ENCODE measurements around the gene DHRS12. TPM values are rescaled to one million over a fixed set of nuclear protein-coding genes. Genes with fewer than 3 reads are reported as not detected.

The DHRS12 gene
- total RNA-seq, 1 experiment from 2014 or later = 10.2 TPM

DNA sequence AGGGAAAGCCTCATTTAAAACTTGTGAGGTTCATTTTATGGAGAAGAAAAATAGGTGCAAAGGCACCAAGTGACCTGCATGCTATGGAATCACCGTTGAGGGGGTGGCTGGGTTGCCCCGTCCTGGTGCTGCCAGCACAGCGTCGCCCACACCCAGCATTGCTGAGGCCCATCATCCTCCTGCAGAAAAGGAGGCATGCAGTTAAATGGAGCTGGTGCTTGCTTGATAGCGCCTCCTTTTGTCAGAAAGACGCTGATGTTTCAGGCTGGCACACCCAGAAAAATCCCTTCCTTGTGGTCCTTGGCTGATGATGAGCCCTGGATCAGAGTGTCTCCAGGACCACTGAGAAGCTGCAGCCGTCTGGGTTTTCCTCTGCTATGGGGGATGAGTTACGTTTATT, 36.9 kb downstream of the DHRS12 start:
- Mint-ChIP-seq H3K4me1 (peaks cover 23% of the 10 kb centered on the region), H3K36me3 (peaks cover 7% of the 10 kb centered on the region; the same call in 1 of the 2 replicates), H3K4me3 (no peak overlapping the region), H3K27me3 (ENCODE audit: low read depth) (no peaks in the 10 kb centered on the region), H3K9me3 (no peaks in the 10 kb centered on the region), H3K27ac (no peak overlapping the region; the same call in 1 of the 2 replicates)
- no peak for TF ChIP-seq TEAD4 (CRISPR knock-in tag; IDR thresholded peaks at IDR 0.05)
- peak; percentile 98 for TF ChIP-seq ZNF121 (CRISPR knock-in tag; IDR thresholded peaks at IDR 0.05)
- TF ChIP-seq NR3C1 (CRISPR knock-in tag; conservative IDR thresholded peaks at IDR 0.05; ENCODE audit: low read depth) = no peak
- TF ChIP-seq IRF2 (CRISPR knock-in tag; IDR thresholded peaks at IDR 0.05; ENCODE audit: borderline replicate concordance, low read depth) = no peak
- TF ChIP-seq, protein P1, sequence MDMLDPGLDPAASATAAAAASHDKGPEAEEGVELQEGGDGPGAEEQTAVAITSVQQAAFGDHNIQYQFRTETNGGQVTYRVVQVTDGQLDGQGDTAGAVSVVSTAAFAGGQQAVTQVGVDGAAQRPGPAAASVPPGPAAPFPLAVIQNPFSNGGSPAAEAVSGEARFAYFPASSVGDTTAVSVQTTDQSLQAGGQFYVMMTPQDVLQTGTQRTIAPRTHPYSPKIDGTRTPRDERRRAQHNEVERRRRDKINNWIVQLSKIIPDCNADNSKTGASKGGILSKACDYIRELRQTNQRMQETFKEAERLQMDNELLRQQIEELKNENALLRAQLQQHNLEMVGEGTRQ (CRISPR knock-in tag; IDR thresholded peaks at IDR 0.05) = no peak
- ATAC-seq (peak; percentile 38), DNase-seq (ENCODE audit: low spot score) (no peak)
- ChIA-PET CTCF (interaction anchor here (0.6 to 7.3 kb wide), 19 partner anchors 9 to 641 kb away, joined by 3 to 65 read pairs (median 4); partner anchors contain the start of gene INTS6), POLR2A (interaction anchor here (2.3 kb wide), 1 partner anchor 314 kb away, joined by 7 read pairs; the partner anchor contains the start of gene INTS6)

DNA sequence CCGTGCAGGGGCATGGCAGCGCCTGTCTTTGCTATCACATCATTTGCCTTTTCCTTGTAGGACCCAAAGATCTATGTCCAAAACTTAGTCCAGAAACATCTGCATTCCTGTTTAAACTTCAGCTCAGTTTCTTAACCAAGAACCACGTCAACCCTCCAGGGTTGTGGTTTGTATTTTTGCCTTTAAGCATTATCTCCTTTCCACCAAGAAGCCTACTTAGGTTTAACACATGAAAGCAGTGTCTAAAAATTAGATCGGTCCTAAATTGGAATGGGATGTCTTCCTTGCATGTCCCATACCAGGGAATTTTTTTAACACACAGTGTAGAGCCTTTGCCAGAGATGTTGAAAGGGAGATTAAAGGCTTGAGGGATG, 38.8 kb downstream of the DHRS12 start:
- ATAC-seq (no peak), DNase-seq (ENCODE audit: low spot score) (no peak)
- H3K4me3 Mint-ChIP-seq = no peak overlapping the region
- H3K27me3 Mint-ChIP-seq (ENCODE audit: low read depth) = no peaks in the 10 kb centered on the region
- peaks cover 12% of the 10 kb centered on the region; the same call in 1 of the 2 replicates for H3K36me3 Mint-ChIP-seq
- peaks cover 14% of the 10 kb centered on the region for H3K4me1 Mint-ChIP-seq
- H3K27ac Mint-ChIP-seq = peak overlapping the region; percentile 7; the same call in 1 of the 2 replicates
- TF ChIP-seq EMX1 (CRISPR knock-in tag; IDR thresholded peaks at IDR 0.05) (no peak), ELF4 (CRISPR knock-in tag; IDR thresholded peaks at IDR 0.05; ENCODE audit: low read depth) (no peak), ZNF263 (CRISPR knock-in tag; IDR thresholded peaks at IDR 0.05; ENCODE audit: low read depth) (no peak), NR2C2 (CRISPR knock-in tag; IDR thresholded peaks at IDR 0.05) (no peak), CREM (CRISPR knock-in tag; IDR thresholded peaks at IDR 0.05) (no peak), ZNF138 (CRISPR knock-in tag; conservative IDR thresholded peaks at IDR 0.05) (no peak), MXD4 (CRISPR knock-in tag; IDR thresholded peaks at IDR 0.05; ENCODE audit: borderline replicate concordance) (no peak), RELA (CRISPR knock-in tag; IDR thresholded peaks at IDR 0.05; ENCODE audit: borderline replicate concordance) (no peak), TEAD4 (CRISPR knock-in tag; IDR thresholded peaks at IDR 0.05) (no peak)
- TF ChIP-seq, protein P2, sequence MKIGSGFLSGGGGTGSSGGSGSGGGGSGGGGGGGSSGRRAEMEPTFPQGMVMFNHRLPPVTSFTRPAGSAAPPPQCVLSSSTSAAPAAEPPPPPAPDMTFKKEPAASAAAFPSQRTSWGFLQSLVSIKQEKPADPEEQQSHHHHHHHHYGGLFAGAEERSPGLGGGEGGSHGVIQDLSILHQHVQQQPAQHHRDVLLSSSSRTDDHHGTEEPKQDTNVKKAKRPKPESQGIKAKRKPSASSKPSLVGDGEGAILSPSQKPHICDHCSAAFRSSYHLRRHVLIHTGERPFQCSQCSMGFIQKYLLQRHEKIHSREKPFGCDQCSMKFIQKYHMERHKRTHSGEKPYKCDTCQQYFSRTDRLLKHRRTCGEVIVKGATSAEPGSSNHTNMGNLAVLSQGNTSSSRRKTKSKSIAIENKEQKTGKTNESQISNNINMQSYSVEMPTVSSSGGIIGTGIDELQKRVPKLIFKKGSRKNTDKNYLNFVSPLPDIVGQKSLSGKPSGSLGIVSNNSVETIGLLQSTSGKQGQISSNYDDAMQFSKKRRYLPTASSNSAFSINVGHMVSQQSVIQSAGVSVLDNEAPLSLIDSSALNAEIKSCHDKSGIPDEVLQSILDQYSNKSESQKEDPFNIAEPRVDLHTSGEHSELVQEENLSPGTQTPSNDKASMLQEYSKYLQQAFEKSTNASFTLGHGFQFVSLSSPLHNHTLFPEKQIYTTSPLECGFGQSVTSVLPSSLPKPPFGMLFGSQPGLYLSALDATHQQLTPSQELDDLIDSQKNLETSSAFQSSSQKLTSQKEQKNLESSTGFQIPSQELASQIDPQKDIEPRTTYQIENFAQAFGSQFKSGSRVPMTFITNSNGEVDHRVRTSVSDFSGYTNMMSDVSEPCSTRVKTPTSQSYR (CRISPR knock-in tag; IDR thresholded peaks at IDR 0.05) = no peak
- TF ChIP-seq, protein P3, sequence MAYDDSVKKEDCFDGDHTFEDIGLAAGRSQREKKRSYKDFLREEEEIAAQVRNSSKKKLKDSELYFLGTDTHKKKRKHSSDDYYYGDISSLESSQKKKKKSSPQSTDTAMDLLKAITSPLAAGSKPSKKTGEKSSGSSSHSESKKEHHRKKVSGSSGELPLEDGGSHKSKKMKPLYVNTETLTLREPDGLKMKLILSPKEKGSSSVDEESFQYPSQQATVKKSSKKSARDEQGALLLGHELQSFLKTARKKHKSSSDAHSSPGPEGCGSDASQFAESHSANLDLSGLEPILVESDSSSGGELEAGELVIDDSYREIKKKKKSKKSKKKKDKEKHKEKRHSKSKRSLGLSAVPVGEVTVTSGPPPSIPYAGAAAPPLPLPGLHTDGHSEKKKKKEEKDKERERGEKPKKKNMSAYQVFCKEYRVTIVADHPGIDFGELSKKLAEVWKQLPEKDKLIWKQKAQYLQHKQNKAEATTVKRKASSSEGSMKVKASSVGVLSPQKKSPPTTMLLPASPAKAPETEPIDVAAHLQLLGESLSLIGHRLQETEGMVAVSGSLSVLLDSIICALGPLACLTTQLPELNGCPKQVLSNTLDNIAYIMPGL (CRISPR knock-in tag; IDR thresholded peaks at IDR 0.05) = no peak
- TF ChIP-seq, protein P4, sequence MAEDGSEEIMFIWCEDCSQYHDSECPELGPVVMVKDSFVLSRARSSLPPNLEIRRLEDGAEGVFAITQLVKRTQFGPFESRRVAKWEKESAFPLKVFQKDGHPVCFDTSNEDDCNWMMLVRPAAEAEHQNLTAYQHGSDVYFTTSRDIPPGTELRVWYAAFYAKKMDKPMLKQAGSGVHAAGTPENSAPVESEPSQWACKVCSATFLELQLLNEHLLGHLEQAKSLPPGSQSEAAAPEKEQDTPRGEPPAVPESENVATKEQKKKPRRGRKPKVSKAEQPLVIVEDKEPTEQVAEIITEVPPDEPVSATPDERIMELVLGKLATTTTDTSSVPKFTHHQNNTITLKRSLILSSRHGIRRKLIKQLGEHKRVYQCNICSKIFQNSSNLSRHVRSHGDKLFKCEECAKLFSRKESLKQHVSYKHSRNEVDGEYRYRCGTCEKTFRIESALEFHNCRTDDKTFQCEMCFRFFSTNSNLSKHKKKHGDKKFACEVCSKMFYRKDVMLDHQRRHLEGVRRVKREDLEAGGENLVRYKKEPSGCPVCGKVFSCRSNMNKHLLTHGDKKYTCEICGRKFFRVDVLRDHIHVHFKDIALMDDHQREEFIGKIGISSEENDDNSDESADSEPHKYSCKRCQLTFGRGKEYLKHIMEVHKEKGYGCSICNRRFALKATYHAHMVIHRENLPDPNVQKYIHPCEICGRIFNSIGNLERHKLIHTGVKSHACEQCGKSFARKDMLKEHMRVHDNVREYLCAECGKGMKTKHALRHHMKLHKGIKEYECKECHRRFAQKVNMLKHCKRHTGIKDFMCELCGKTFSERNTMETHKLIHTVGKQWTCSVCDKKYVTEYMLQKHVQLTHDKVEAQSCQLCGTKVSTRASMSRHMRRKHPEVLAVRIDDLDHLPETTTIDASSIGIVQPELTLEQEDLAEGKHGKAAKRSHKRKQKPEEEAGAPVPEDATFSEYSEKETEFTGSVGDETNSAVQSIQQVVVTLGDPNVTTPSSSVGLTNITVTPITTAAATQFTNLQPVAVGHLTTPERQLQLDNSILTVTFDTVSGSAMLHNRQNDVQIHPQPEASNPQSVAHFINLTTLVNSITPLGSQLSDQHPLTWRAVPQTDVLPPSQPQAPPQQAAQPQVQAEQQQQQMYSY (CRISPR knock-in tag; IDR thresholded peaks at IDR 0.05) = no peak
- ChIA-PET CTCF (no interaction called here), POLR2A (no interaction called here)
- no peaks in the 10 kb centered on the region for H3K9me3 Mint-ChIP-seq

All from WTC11 (cell line).